H1 (cell line): ENCODE measurements around the gene TGFBI. TPM values are rescaled to one million over a fixed set of nuclear protein-coding genes. Genes with fewer than 3 reads are reported as not detected.

Source experiments
- CTCF ChIA-PET: fragments of 300-600 bp; sonication (Branson Sonifier 250); formaldehyde crosslinking; loops from one replicate; lab custom pipeline; 2021; ENCODE audit not compliant: partially characterized antibody; lab: Charles Lee
- POLR2A ChIA-PET: fragments of 300-600 bp; sonication (Branson Sonifier 250); formaldehyde crosslinking; loops from one replicate; lab custom pipeline; 2021; ENCODE audit warnings: inconsistent platforms; ENCODE audit not compliant: partially characterized antibody; lab: Charles Lee
- DNase-seq, 2 experiments: peaks; one replicate each; pipeline versions ENCODE4 v3.0.0 to v3.0.0-alpha.2; 2010 to 2022; ENCODE audit warnings: low spot score in 2 of 2, low read depth in 1 of 2, mixed read lengths in 1 of 2
- FAIRE-seq: peaks from 2 replicates; lab custom pipeline; 2011; peaks lifted over from hg19 to GRCh38; lab: Jason Lieb, UNC
- H2AFZ ChIP-seq: 2 replicates; pipeline ENCODE4 v1.8.1; 2012; ENCODE audit warnings: low read length, inconsistent platforms
- H2AK5ac ChIP-seq: 2 replicates; pipeline ENCODE4 v1.6.1; 2013; ENCODE audit warnings: low read depth, low read length
- H2BK120ac ChIP-seq: replicated peaks from 2 replicates; pipeline ENCODE3; 2013; ENCODE audit warnings: low read depth, low read length, inconsistent platforms
- H2BK12ac ChIP-seq: 2 replicates; pipeline ENCODE4 v1.6.1; 2013; ENCODE audit warnings: low read depth, low read length
- H2BK15ac ChIP-seq: 2 replicates; pipeline ENCODE4 v1.6.1; 2013; ENCODE audit warnings: low read length
- H2BK20ac ChIP-seq: 2 replicates; pipeline ENCODE4 v1.6.1; 2013; ENCODE audit warnings: low read length
- H2BK5ac ChIP-seq: 2 replicates; pipeline ENCODE4 v1.6.1; 2013; ENCODE audit warnings: low read depth, low read length
- H3K14ac ChIP-seq: 2 replicates; pipeline ENCODE4 v1.6.1; 2013; ENCODE audit warnings: inconsistent platforms; ENCODE audit not compliant: insufficient read length
- H3K18ac ChIP-seq: 2 replicates; pipeline ENCODE4 v1.6.1; 2013; ENCODE audit warnings: low read length; ENCODE audit errors: extremely low read depth
- H3K23ac ChIP-seq: 2 replicates; pipeline ENCODE4 v1.6.1; 2013; ENCODE audit warnings: inconsistent platforms; ENCODE audit not compliant: insufficient read length
- H3K23me2 ChIP-seq: 2 replicates; pipeline ENCODE4 v1.6.1; 2013; ENCODE audit warnings: low read depth, low read length
- H3K27ac ChIP-seq: 2 replicates; pipeline ENCODE4 v1.6.1; 2011; ENCODE audit warnings: low read depth, low read length, inconsistent platforms
- H3K27me3 ChIP-seq, 4 experiments: replicated peaks in 1 of 4; 1 replicate in 1 of 4; 2 replicates in 3 of 4; pipeline versions ENCODE4 v1.6.1 to v1.8.1; 2011 to 2013; ENCODE audit warnings: low read length in 3 of 4, mild to moderate bottlenecking in 3 of 4, inconsistent platforms in 2 of 4, mixed read lengths in 2 of 4, moderate library complexity in 1 of 4; ENCODE audit not compliant: control insufficient read depth in 3 of 4, insufficient read depth in 3 of 4; ENCODE audit errors: extremely low read depth in 1 of 4
- H3K36me3 ChIP-seq, 4 experiments: 2 replicates each; pipeline versions ENCODE4 v1.6.1 to v1.8.1; 2011 to 2013; ENCODE audit warnings: mild to moderate bottlenecking in 4 of 4, low read length in 3 of 4, moderate library complexity in 2 of 4, control low read depth in 1 of 4, inconsistent platforms in 1 of 4; ENCODE audit not compliant: insufficient read depth in 4 of 4, control insufficient read depth in 2 of 4
- H3K4ac ChIP-seq: replicated peaks from 2 replicates; pipeline ENCODE3; 2013; ENCODE audit warnings: low read length, low read depth, mixed read lengths, inconsistent platforms; ENCODE audit not compliant: insufficient read length
- H3K4me1 ChIP-seq, 4 experiments: replicated peaks in 1 of 4; 1 replicate in 1 of 4; 2 replicates in 3 of 4; pipeline versions ENCODE4 v1.6.1 to v1.8.1; 2011 to 2013; ENCODE audit warnings: low read length in 3 of 4, inconsistent platforms in 2 of 4, mixed read lengths in 1 of 4; ENCODE audit not compliant: insufficient read depth in 4 of 4, control insufficient read depth in 3 of 4
- H3K4me2 ChIP-seq, 2 experiments: 2 replicates each; pipeline versions ENCODE4 v1.6.1 to v1.8.1; 2011 to 2013; ENCODE audit warnings: low read depth in 2 of 2, low read length in 2 of 2, control low read depth in 1 of 2, inconsistent platforms in 1 of 2, mild to moderate bottlenecking in 1 of 2; ENCODE audit not compliant: insufficient read depth in 1 of 2
- H3K4me3 ChIP-seq, 4 experiments: fragments of 200-600, 300-600 bp in 1 of 4; sonication (generic), shearing (Covaris generic), sonication (Bioruptor Twin) in 1 of 4; 2 replicates each; pipeline versions ENCODE4 v1.5.1 to v1.8.1; 2011 to 2016; ENCODE audit warnings: low read length in 4 of 4, low read depth in 3 of 4, control low read depth in 2 of 4, inconsistent platforms in 2 of 4, mild to moderate bottlenecking in 2 of 4, mixed read lengths in 1 of 4, moderate library complexity in 1 of 4; ENCODE audit not compliant: insufficient read depth in 2 of 4; ENCODE audit errors: extremely low read depth in 1 of 4
- H3K56ac ChIP-seq: replicated peaks from 2 replicates; pipeline ENCODE3; 2013; ENCODE audit warnings: low read depth, mild to moderate bottlenecking, mixed read lengths, low read length, inconsistent platforms; ENCODE audit not compliant: insufficient read length
- H3K79me1 ChIP-seq: 2 replicates; pipeline ENCODE4 v1.6.1; 2013; ENCODE audit warnings: low read depth, low read length, control low read depth
- H3K79me2 ChIP-seq, 2 experiments: 2 replicates each; pipeline versions ENCODE4 v1.6.1 to v1.8.1; 2012 to 2013; ENCODE audit warnings: low read length in 2 of 2, mild to moderate bottlenecking in 2 of 2, inconsistent platforms in 1 of 2; ENCODE audit not compliant: insufficient read depth in 2 of 2, control insufficient read depth in 1 of 2
- H3K9ac ChIP-seq, 4 experiments: replicated peaks in 1 of 4; 1 replicate in 1 of 4; 2 replicates in 3 of 4; pipeline versions ENCODE4 v1.6.1 to v1.8.1; 2011 to 2013; ENCODE audit warnings: low read depth in 3 of 4, low read length in 3 of 4, control low read depth in 2 of 4, mild to moderate bottlenecking in 2 of 4, moderate library complexity in 2 of 4, inconsistent platforms in 1 of 4; ENCODE audit errors: extremely low read depth in 1 of 4
- H3K9me3 ChIP-seq, 2 experiments: 2 replicates each; pipeline versions ENCODE4 v1.6.1 to v1.8.1; 2012 to 2013; ENCODE audit warnings: mild to moderate bottlenecking in 2 of 2, moderate library complexity in 2 of 2, control low read depth in 1 of 2, inconsistent platforms in 1 of 2, low read depth in 1 of 2, low read length in 1 of 2, mixed read lengths in 1 of 2; ENCODE audit not compliant: insufficient read depth in 2 of 2
- H4K20me1 ChIP-seq, 2 experiments: replicated peaks in 1 of 2; 2 replicates each; pipeline versions ENCODE3 to v1.8.1; 2011 to 2013; ENCODE audit warnings: inconsistent platforms in 2 of 2, low read length in 2 of 2, mild to moderate bottlenecking in 1 of 2; ENCODE audit not compliant: insufficient read depth in 2 of 2, control insufficient read depth in 1 of 2
- H4K5ac ChIP-seq: 2 replicates; pipeline ENCODE4 v1.6.1; 2013; ENCODE audit warnings: low read length, low read depth, mixed read lengths, inconsistent platforms; ENCODE audit not compliant: insufficient read length
- H4K8ac ChIP-seq: 2 replicates; pipeline ENCODE4 v1.8.0; 2013; ENCODE audit warnings: mild to moderate bottlenecking, moderate library complexity, low read length, inconsistent platforms; ENCODE audit not compliant: insufficient read depth; ENCODE audit errors: extremely low read depth
- H4K91ac ChIP-seq: replicated peaks from 2 replicates; pipeline ENCODE3; 2013; ENCODE audit warnings: low read length, mixed read lengths, inconsistent platforms; ENCODE audit not compliant: insufficient read length
- ATF2 ChIP-seq: IDR thresholded peaks from 2 replicates; pipeline ENCODE4 v1.6.1; 2012; ENCODE audit warnings: low read length, inconsistent platforms
- BACH1 ChIP-seq: IDR thresholded peaks from 2 replicates; pipeline ENCODE4 v1.6.1; 2012; ENCODE audit warnings: low read length, improper control_type of control experiment
- CEBPB ChIP-seq: IDR thresholded peaks from 2 replicates; pipeline ENCODE4 v1.6.1; 2012; ENCODE audit warnings: low read depth, low read length
- NRF1 ChIP-seq: IDR thresholded peaks from 2 replicates; pipeline ENCODE4 v1.6.1; 2011; ENCODE audit warnings: mild to moderate bottlenecking, low read depth, low read length, improper control_type of control experiment
- POU5F1 ChIP-seq: IDR thresholded peaks from 2 replicates; pipeline ENCODE4 v1.6.1; 2011; ENCODE audit warnings: low read depth, mild to moderate bottlenecking, low read length, moderate library complexity
- RFX5 ChIP-seq: IDR thresholded peaks from 2 replicates; pipeline ENCODE4 v1.6.1; 2011; ENCODE audit warnings: low read depth, low read length, improper control_type of control experiment, borderline replicate concordance
- SAP30 ChIP-seq: fragments of 300-600 bp; sonication (generic); IDR thresholded peaks from 2 replicates; pipeline ENCODE4 v1.7.1; 2012; ENCODE audit warnings: low read length, moderate library complexity, mild to moderate bottlenecking, inconsistent platforms; ENCODE audit not compliant: insufficient read depth, insufficient replicate concordance
- TEAD4 ChIP-seq: IDR thresholded peaks from 2 replicates; pipeline ENCODE4 v1.6.1; 2012; ENCODE audit warnings: low read depth, low read length, inconsistent platforms, mixed read lengths
- YY1 ChIP-seq: IDR thresholded peaks from 2 replicates; pipeline ENCODE4 v1.6.1; 2011; ENCODE audit warnings: low read depth, mild to moderate bottlenecking, low read length
- WGBS, 2 experiments: shearing (Covaris generic) in 1 of 2; methylation state at CpG; one replicate each; pipeline versions ENCODE4 v1.1.6 to v1.1.7; 2013 to 2015; ENCODE audit warnings: low lambda C conversion rate in 2 of 2, mixed read lengths in 2 of 2, inconsistent platforms in 1 of 2, low coverage in 1 of 2, missing lambda C conversion rate in 1 of 2; ENCODE audit not compliant: insufficient replicate concordance in 2 of 2, insufficient coverage in 1 of 2, insufficient read length in 1 of 2; ENCODE audit errors: extremely low coverage in 1 of 2, missing lambda C conversion rate in 1 of 2; 5-methylcytosine and 5-hydroxymethylcytosine counted together
- polyA plus RNA-seq, 7 experiments: library from polyadenylated mRNA; depleted of rRNA in 3 of 7; stranded (reverse) in 5 of 7; unstranded in 2 of 7; fragments of >200 nt in 5 of 7; fragments of 200-250 nt in 2 of 7; gene quantifications; 1 replicate in 5 of 7; 2 replicates in 1 of 7; 4 replicates in 1 of 7; pipeline versions ENCODE4 v1.2.1 to v1.2.3, GENCODE V29; 2011 to 2013; ENCODE audit warnings: missing spikeins in 2 of 7, mixed read lengths in 2 of 7
- total RNA-seq: library from RNA; stranded (reverse); fragmentation: NEBNext Ultra II Directional; extraction: Animal tissue kit (Norgen Biotek cat#: 25700); gene quantifications from 2 replicates; pipeline ENCODE4 v1.2.1, GENCODE V29; 2021

Gene TGFBI
- total and polyA plus RNA-seq, 2 of the 8 experiments (the other 6 are each of a cell fraction or from before 2014, with no cell fraction given): 6.0 to 8.5 TPM

GRCh38 chr5:136076881-136077445 is 48.2 kb downstream of the TGFBI start:
- Histone ChIP-seq H3K4me2 (no peak overlapping the region), H3K79me2 (no peaks in the 10 kb centered on the region), H3K36me3 (no peaks in the 10 kb centered on the region), H3K4ac (no peak overlapping the region), H3K56ac (no peak overlapping the region), H2BK12ac (no peak overlapping the region), H3K14ac (no peak overlapping the region), H4K5ac (no peak overlapping the region), H3K23me2 (peaks cover 2% of the 10 kb centered on the region; the same call in 1 of the 2 replicates), H3K79me1 (no peaks in the 10 kb centered on the region), H3K23ac (no peak overlapping the region), H3K18ac (no peak overlapping the region; the same call in 1 of the 2 replicates), H3K4me1 (no peaks in the 10 kb centered on the region), H3K4me3 (no peak overlapping the region), H3K9me3 (no peaks in the 10 kb centered on the region; a peak in 1 of 4 replicates), H2BK120ac (no peak overlapping the region), H3K27me3 (peaks cover 0 to 4% (median 0%) of the 10 kb centered on the region in 4 experiments; a peak in 3 of 7 replicates), H2BK5ac (no peak overlapping the region), H2BK15ac (no peak overlapping the region), H3K9ac (no peak overlapping the region), H2BK20ac (no peak overlapping the region), H2AK5ac (no peak overlapping the region), H4K8ac (no peak overlapping the region), H4K91ac (no peak overlapping the region), H2AFZ (no peak overlapping the region), H3K27ac (no peak overlapping the region), H4K20me1 (no peaks in the 10 kb centered on the region)
- WGBS, 2 experiments: 85% methylated on average over 4 of the region's 4 CpGs; no CpG with 5 or more reads in 1 of the 2 experiments
- ChIA-PET POLR2A (interaction anchor here (0.6 kb wide), 1 partner anchor 94 kb away, joined by 3 read pairs; no protein-coding TSS in a partner anchor), CTCF (interaction anchor here (0.8 to 10.3 kb wide), 12 partner anchors 13 to 619 kb away, joined by 3 to 98 read pairs (median 4); partner anchors contain the start of gene SLC25A48)
- no peak for FAIRE-seq
- peak in 1 of 2 experiments; percentile 16 for DNase-seq
- TF ChIP-seq TEAD4: no peak
- TF ChIP-seq NRF1: no peak
- TF ChIP-seq ATF2: no peak
- TF ChIP-seq RFX5: no peak
- TF ChIP-seq SAP30: no peak
- no peak for TF ChIP-seq POU5F1
- no peak for TF ChIP-seq YY1
- no peak for TF ChIP-seq CEBPB
- TF ChIP-seq BACH1: no peak
